OCI-LY3 (cell line): Measurements from ENCODE around the gene RIPK4.

ENCODE experiments used
- H2AFZ ChIP-seq: fragments of 200-600, 300-600 bp; shearing (Covaris generic); 2 replicates; pipeline ENCODE4 v1.6.0; 2014; ENCODE audit warnings: antibody characterized with exemption, low read depth, low read length
- H3K27ac ChIP-seq: fragments of 200-600, 300-600 bp; sonication (generic); 2 replicates; pipeline ENCODE4 v1.5.1; 2014; ENCODE audit warnings: mild to moderate bottlenecking, low read length, moderate library complexity, mixed read lengths
- H3K27me3 ChIP-seq: fragments of 200-600, 300-600 bp; sonication (generic); 2 replicates; pipeline ENCODE4 v1.6.1; 2014; ENCODE audit warnings: low read depth, low read length, mixed read lengths
- H3K36me3 ChIP-seq: fragments of 200-600, 300-600 bp; sonication (generic); replicated peaks from 2 replicates; pipeline ENCODE3; 2014; ENCODE audit warnings: low read depth, low read length, mixed read lengths
- H3K4me1 ChIP-seq: fragments of 300-600, 200-600 bp; sonication (generic); 2 replicates; pipeline ENCODE4 v1.6.1; 2014; ENCODE audit warnings: low read length, mixed read lengths
- H3K4me2 ChIP-seq: fragments of 200-600, 300-600 bp; sonication (generic); 2 replicates; pipeline ENCODE4 v1.6.1; 2014; ENCODE audit warnings: low read length, mixed read lengths
- H3K4me3 ChIP-seq: fragments of 300-600, 200-600 bp; sonication (generic); 2 replicates; pipeline ENCODE4 v1.5.1; 2014; ENCODE audit warnings: antibody characterized with exemption, mild to moderate bottlenecking, low read length, moderate library complexity
- H3K79me2 ChIP-seq: fragments of 300-600, 200-600 bp; shearing (Covaris generic); 2 replicates; pipeline ENCODE4 v1.6.1; 2014; ENCODE audit warnings: mild to moderate bottlenecking, low read length, mixed read lengths
- H3K9ac ChIP-seq: fragments of 300-600, 200-600 bp; shearing (Covaris generic); 2 replicates; pipeline ENCODE4 v1.6.0; 2014; ENCODE audit warnings: mild to moderate bottlenecking, low read length, moderate library complexity
- H3K9me3 ChIP-seq: fragments of 200-600, 300-600 bp; shearing (Covaris generic); 2 replicates; pipeline ENCODE4 v1.6.1; 2014; ENCODE audit warnings: low read length, mixed read lengths; ENCODE audit not compliant: insufficient read depth
- H4K20me1 ChIP-seq: fragments of 200-600, 300-600 bp; sonication (generic); 2 replicates; pipeline ENCODE4 v1.6.1; 2016; ENCODE audit warnings: low read length, mixed read lengths; ENCODE audit not compliant: insufficient read depth
- CTCF ChIP-seq: fragments of 200-600, 300-600 bp; sonication (generic); IDR thresholded peaks from 2 replicates; pipeline ENCODE4 v1.5.1; 2014; ENCODE audit warnings: antibody characterized with exemption, low read length, low read depth
- EZH2phosphoT487 ChIP-seq: fragments of 200-600 bp; shearing (Covaris generic); IDR thresholded peaks from 2 replicates; pipeline ENCODE4 v1.6.1; 2018; ENCODE audit warnings: antibody characterized with exemption, mixed run types, low read depth

RIPK4 gene

GRCh38 chr21:41810597-41810932 is 43.7 kb upstream of the RIPK4 start:
- no peak overlapping the region for H3K4me3 ChIP-seq
- H3K36me3 ChIP-seq: peaks cover 3% of the 10 kb centered on the region
- no peak overlapping the region for H3K27ac ChIP-seq
- no peaks in the 10 kb centered on the region for H3K9me3 ChIP-seq
- no peak for TF ChIP-seq EZH2phosphoT487
- no peak for TF ChIP-seq CTCF
- H4K20me1 ChIP-seq: no peaks in the 10 kb centered on the region
- no peaks in the 10 kb centered on the region for H3K79me2 ChIP-seq
- H3K4me1 ChIP-seq: no peaks in the 10 kb centered on the region
- no peak overlapping the region for H3K9ac ChIP-seq
- no peak overlapping the region for H2AFZ ChIP-seq
- H3K27me3 ChIP-seq: no peaks in the 10 kb centered on the region
- H3K4me2 ChIP-seq: no peak overlapping the region

- H3K4me1 ChIP-seq: no peaks in the 10 kb centered on the region
- H3K4me2 ChIP-seq: no peak overlapping the region
- peaks cover 3% of the 10 kb centered on the region for H3K36me3 ChIP-seq
- no peaks in the 10 kb centered on the region for H3K27me3 ChIP-seq
- no peak overlapping the region for H3K4me3 ChIP-seq
- no peak overlapping the region for H3K27ac ChIP-seq
- TF ChIP-seq EZH2phosphoT487 (no peak), CTCF (no peak)
- H3K9me3 ChIP-seq: no peaks in the 10 kb centered on the region
- H3K9ac ChIP-seq: no peak overlapping the region
- H2AFZ ChIP-seq: no peak overlapping the region
- H3K79me2 ChIP-seq: no peaks in the 10 kb centered on the region
- no peaks in the 10 kb centered on the region for H4K20me1 ChIP-seq
Observed at GRCh38 chr21:41809891-41810596, 43.2 kb upstream of the RIPK4 start.

- H3K27ac ChIP-seq: no peak overlapping the region
Observed at GRCh38 chr21:41808846-41809245, 42.0 kb upstream of the RIPK4 start.

GRCh38 chr21:41808094-41808493 is 41.2 kb upstream of the RIPK4 start:
- H3K36me3 ChIP-seq: peaks cover 3% of the 10 kb centered on the region
- H4K20me1 ChIP-seq: no peaks in the 10 kb centered on the region
- H3K4me1 ChIP-seq: no peaks in the 10 kb centered on the region
- no peak overlapping the region for H3K9ac ChIP-seq
- H3K79me2 ChIP-seq: no peaks in the 10 kb centered on the region
- no peaks in the 10 kb centered on the region for H3K9me3 ChIP-seq
- H3K27me3 ChIP-seq: no peaks in the 10 kb centered on the region
- H2AFZ ChIP-seq: no peak overlapping the region
- no peak overlapping the region for H3K4me3 ChIP-seq
- no peak overlapping the region for H3K27ac ChIP-seq
- no peak overlapping the region for H3K4me2 ChIP-seq
- TF ChIP-seq CTCF: no peak
- no peak for TF ChIP-seq EZH2phosphoT487

More at GRCh38 chr21:41808846-41809245, 42.0 kb upstream of the RIPK4 start:
- H3K9ac ChIP-seq: no peak overlapping the region
- H4K20me1 ChIP-seq: no peaks in the 10 kb centered on the region
- H3K4me2 ChIP-seq: no peak overlapping the region
- H3K79me2 ChIP-seq: no peaks in the 10 kb centered on the region
- no peak overlapping the region for H2AFZ ChIP-seq
- no peaks in the 10 kb centered on the region for H3K9me3 ChIP-seq
- no peak overlapping the region for H3K4me3 ChIP-seq
- TF ChIP-seq EZH2phosphoT487 (no peak), CTCF (no peak)
- H3K4me1 ChIP-seq: no peaks in the 10 kb centered on the region
- no peaks in the 10 kb centered on the region for H3K27me3 ChIP-seq
- H3K36me3 ChIP-seq: peaks cover 3% of the 10 kb centered on the region
